ENCODE data around the gene SVBP.
"Not testable (repeated sequence)": the region's sequence is repeated elsewhere in the genome, so short reads cannot be mapped to it uniquely, and the experiment has no call there.

GRCh38 chr1:42859366-42859765, 42.2 kb upstream of the SVBP start:
- TF ChIP-seq CTCF (conservative IDR thresholded peaks at IDR 0.05); EZH2 (IDR thresholded peaks at IDR 0.05; ENCODE audit: low read depth): not testable (repeated sequence)

All from PC-9 (cell line).